ENCODE measurements around the gene TRPC4. TPM values are rescaled to one million over a fixed set of nuclear protein-coding genes. Genes with fewer than 3 reads are reported as not detected.

Gene TRPC4
- total RNA-seq, 2 experiments from 2014 or later = not detected

DNA sequence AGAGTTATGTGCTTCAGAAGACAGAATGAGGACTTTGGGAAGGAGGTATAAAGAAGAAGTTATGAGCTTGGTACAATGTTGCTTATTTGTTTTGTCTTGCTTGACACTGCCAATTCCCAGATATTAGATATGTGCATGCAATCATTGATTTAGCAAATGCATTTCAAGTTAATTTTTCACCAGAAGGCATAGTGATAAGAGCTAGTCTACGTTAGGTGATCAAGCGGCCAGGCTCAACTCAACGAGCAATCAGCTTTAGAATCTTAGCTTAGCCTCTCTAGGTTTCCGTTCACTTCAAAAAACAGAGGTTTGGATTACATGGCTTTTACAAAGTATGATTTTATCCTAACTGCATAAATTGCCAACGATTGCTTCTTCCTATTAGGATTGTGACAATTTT is 189.4 kb downstream of the TRPC4 start:
- Mint-ChIP-seq H3K36me3 (ENCODE audit: low read depth) (no peaks in the 10 kb centered on the region), H3K4me3 (no peak overlapping the region), H3K4me1 (ENCODE audit: low read depth) (no peaks in the 10 kb centered on the region), H3K27ac (no peak overlapping the region), H3K9me3 (peaks cover 3% of the 10 kb centered on the region), H3K27me3 (no peaks in the 10 kb centered on the region)
- CTCF ChIA-PET = no interaction called here
- TF ChIP-seq, protein P1, sequence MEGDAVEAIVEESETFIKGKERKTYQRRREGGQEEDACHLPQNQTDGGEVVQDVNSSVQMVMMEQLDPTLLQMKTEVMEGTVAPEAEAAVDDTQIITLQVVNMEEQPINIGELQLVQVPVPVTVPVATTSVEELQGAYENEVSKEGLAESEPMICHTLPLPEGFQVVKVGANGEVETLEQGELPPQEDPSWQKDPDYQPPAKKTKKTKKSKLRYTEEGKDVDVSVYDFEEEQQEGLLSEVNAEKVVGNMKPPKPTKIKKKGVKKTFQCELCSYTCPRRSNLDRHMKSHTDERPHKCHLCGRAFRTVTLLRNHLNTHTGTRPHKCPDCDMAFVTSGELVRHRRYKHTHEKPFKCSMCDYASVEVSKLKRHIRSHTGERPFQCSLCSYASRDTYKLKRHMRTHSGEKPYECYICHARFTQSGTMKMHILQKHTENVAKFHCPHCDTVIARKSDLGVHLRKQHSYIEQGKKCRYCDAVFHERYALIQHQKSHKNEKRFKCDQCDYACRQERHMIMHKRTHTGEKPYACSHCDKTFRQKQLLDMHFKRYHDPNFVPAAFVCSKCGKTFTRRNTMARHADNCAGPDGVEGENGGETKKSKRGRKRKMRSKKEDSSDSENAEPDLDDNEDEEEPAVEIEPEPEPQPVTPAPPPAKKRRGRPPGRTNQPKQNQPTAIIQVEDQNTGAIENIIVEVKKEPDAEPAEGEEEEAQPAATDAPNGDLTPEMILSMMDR (IDR thresholded peaks at IDR 0.05) = no peak
- POLR2A ChIA-PET = no interaction called here
- intact Hi-C loops (cut with micrococcal nuclease) = no loop called here
- no peak for DNase-seq
- ATAC-seq = no peak

DNA sequence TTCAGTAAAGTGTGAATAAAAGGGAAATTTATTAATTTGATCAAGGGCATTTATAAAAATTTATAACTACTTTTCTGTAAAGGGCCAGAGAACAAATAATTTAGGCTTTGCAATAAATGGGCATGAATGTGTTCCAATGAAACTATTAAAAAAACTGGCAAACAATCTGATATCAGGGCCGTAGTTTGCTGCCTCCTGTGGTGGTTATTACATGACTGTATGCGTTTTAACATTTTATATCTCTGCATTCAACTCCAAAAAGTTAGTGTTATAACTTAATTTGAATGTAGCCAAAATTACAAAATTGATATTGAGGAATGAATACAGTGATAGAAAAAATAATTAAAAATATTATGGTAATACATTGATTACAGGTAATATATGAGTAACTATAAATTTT is 190.5 kb downstream of the TRPC4 start:
- no peak overlapping the region for H3K4me3 Mint-ChIP-seq
- ATAC-seq (no peak), DNase-seq (no peak)
- intact Hi-C loops (cut with micrococcal nuclease) = no loop called here
- H3K9me3 Mint-ChIP-seq = peaks cover 3% of the 10 kb centered on the region
- H3K36me3 Mint-ChIP-seq (ENCODE audit: low read depth) = no peaks in the 10 kb centered on the region
- CTCF ChIA-PET = no interaction called here
- POLR2A ChIA-PET = no interaction called here
- no peaks in the 10 kb centered on the region for H3K4me1 Mint-ChIP-seq (ENCODE audit: low read depth)
- TF ChIP-seq, protein P1 (IDR thresholded peaks at IDR 0.05) = no peak
- no peaks in the 10 kb centered on the region for H3K27me3 Mint-ChIP-seq
- no peak overlapping the region for H3K27ac Mint-ChIP-seq

DNA sequence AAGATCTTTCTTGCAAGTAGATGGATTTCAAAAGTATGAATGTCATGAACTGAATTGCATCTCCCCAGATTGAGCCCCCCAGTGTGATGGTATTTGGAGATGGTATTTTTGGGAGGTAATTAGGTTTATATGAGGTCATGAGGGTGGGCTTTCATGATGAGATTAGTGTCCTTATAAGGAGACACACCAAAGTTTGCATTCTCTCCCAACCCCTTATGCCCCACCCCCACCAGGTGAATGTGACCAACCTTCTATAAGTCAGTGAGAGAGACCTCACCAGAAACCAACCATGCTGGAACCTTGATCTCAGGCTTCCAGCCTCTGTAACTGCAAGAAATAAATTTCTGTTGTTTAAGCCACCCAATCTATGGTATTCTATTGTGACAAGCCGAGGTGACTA is 199.7 kb downstream of the TRPC4 start:
- TF ChIP-seq, protein P1 (IDR thresholded peaks at IDR 0.05) = no peak
- DNase-seq (no peak), ATAC-seq (no peak)
- Mint-ChIP-seq H3K27me3 (no peaks in the 10 kb centered on the region), H3K4me1 (ENCODE audit: low read depth) (no peaks in the 10 kb centered on the region), H3K9me3 (no peaks in the 10 kb centered on the region), H3K4me3 (no peak overlapping the region), H3K36me3 (ENCODE audit: low read depth) (no peaks in the 10 kb centered on the region), H3K27ac (no peak overlapping the region)
- intact Hi-C loops (cut with micrococcal nuclease) = no loop called here
- ChIA-PET POLR2A (no interaction called here), CTCF (no interaction called here)

DNA sequence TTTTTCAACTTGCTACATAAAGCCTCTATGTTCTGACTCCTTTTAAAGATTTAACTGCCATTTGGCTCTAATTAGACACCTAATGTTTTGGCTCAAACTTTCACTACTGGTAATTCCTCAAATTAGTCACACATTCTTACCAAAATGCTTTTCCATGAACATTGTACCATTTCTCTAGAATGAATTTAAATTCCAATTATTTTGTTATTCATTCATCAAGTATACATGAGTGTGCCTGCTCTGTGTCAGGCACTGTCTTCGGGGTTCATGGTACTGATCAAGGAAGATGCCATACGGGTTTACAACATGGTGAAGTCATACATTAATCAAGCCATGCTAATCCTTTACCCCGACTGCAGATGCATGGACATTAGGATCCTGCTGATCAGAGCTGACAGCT is 201.9 kb downstream of the TRPC4 start:
- ATAC-seq (no peak), DNase-seq (no peak)
- H3K9me3 Mint-ChIP-seq = no peaks in the 10 kb centered on the region
- POLR2A ChIA-PET = no interaction called here
- TF ChIP-seq, protein P1 (IDR thresholded peaks at IDR 0.05) = no peak
- intact Hi-C loops (cut with micrococcal nuclease) = no loop called here
- H3K27me3 Mint-ChIP-seq = no peaks in the 10 kb centered on the region
- no peaks in the 10 kb centered on the region for H3K4me1 Mint-ChIP-seq (ENCODE audit: low read depth)
- no peak overlapping the region for H3K4me3 Mint-ChIP-seq
- H3K36me3 Mint-ChIP-seq (ENCODE audit: low read depth) = no peaks in the 10 kb centered on the region
- CTCF ChIA-PET = no interaction called here
- no peak overlapping the region for H3K27ac Mint-ChIP-seq

DNA sequence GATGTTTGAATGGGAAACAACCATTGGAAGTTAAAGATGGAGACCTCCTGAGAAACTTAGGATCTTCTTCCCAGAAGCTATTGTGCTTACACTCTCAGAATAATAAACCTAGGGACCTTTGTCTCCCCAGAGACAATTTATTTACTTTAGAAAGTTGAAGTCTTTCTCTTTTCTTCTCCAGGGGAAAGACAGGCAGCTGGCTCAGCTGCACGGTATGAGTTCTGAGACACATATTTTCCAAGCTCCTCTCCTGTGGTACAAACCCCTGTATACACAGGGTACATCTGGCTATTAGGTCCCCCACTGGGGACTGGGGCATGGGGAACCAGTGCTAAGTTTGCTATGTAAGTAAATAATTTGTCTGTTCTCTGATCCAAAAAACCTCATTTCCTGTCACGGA is 203.5 kb downstream of the TRPC4 start:
- DNase-seq (no peak), ATAC-seq (no peak)
- Mint-ChIP-seq H3K9me3 (no peaks in the 10 kb centered on the region), H3K27me3 (no peaks in the 10 kb centered on the region), H3K36me3 (ENCODE audit: low read depth) (no peaks in the 10 kb centered on the region), H3K4me1 (ENCODE audit: low read depth) (no peaks in the 10 kb centered on the region), H3K4me3 (no peak overlapping the region), H3K27ac (no peak overlapping the region)
- intact Hi-C loops (cut with micrococcal nuclease) = no loop called here
- TF ChIP-seq, protein P1 (IDR thresholded peaks at IDR 0.05) = no peak
- POLR2A ChIA-PET = no interaction called here
- CTCF ChIA-PET = no interaction called here
